Gastrocnemius medialis (tissue), 4 donors: ENCODE data around the gene SPINT2. TPM values are rescaled to one million over a fixed set of nuclear protein-coding genes. Genes with fewer than 3 reads are reported as not detected.

Experiments used
- ATAC-seq, 2 donors: fragments of 150-250 bp; one replicate each; pipeline ENCODE4 v1.9.1; 2016
- DNase-seq, 2 donors: peaks; one replicate each; pipeline ENCODE4 v3.0.0-alpha.2; 2019
- H3K27ac ChIP-seq, 4 donors: fragments of 200-600 bp; sonication (generic); 1 replicate in 1 of 4; 2 replicates in 3 of 4; pipeline ENCODE4 v1.5.1; 2016 to 2018; ENCODE audit warnings: mild to moderate bottlenecking in 2 of 4, moderate library complexity in 1 of 4
- H3K27me3 ChIP-seq, 3 donors: fragments of 200-600 bp; sonication (generic) in 2 of 3; 1 replicate in 1 of 3; 2 replicates in 2 of 3; pipeline versions ENCODE4 v1.5.1 to v1.6.0; 2016 to 2019; ENCODE audit warnings: mild to moderate bottlenecking in 1 of 3, moderate library complexity in 1 of 3
- H3K36me3 ChIP-seq, 2 donors: fragments of 200-600 bp; sonication (generic) in 1 of 2; one replicate each; pipeline ENCODE4 v1.5.1; 2017 to 2018
- H3K4me1 ChIP-seq, 2 donors: fragments of 200-600 bp; sonication (generic) in 1 of 2; one replicate each; pipeline ENCODE4 v1.5.1; 2016 to 2017; ENCODE audit warnings: mild to moderate bottlenecking in 2 of 2
- H3K4me3 ChIP-seq, 4 donors: fragments of 200-600 bp; sonication (generic) in 3 of 4; 1 replicate in 1 of 4; 2 replicates in 3 of 4; pipeline ENCODE4 v1.5.1; 2016 to 2019; ENCODE audit warnings: mild to moderate bottlenecking in 2 of 4
- H3K9me3 ChIP-seq, 3 donors: fragments of 200-600 bp; sonication (generic) in 2 of 3; 1 replicate in 1 of 3; 2 replicates in 2 of 3; pipeline ENCODE4 v1.5.1; 2016 to 2019
- CTCF ChIP-seq, 5 experiments: fragments of 450-650 bp in 3 of 5; fragments of 200-600 bp in 2 of 5; sonication (generic) in 2 of 5; IDR thresholded peaks in 4 of 5; conservative IDR thresholded peaks in 1 of 5; 1 replicate in 4 of 5; 2 replicates in 1 of 5; pipeline ENCODE4 v1.5.1; 2016 to 2019; ENCODE audit warnings: antibody characterized with exemption in 5 of 5, mild to moderate bottlenecking in 3 of 5, moderate library complexity in 3 of 5
- POLR2A ChIP-seq, 2 donors: fragments of 450-650 bp; IDR thresholded peaks; one replicate each; pipeline ENCODE4 v1.6.1; 2017; ENCODE audit warnings: antibody characterized with exemption in 2 of 2, mild to moderate bottlenecking in 2 of 2, moderate library complexity in 2 of 2
- in situ Hi-C, 4 donors: fragments of 200-750 bp; cut with MboI; loops; one replicate each; pipeline versions ENCODE4 v1.15.0 to v1.8.0; 2017; ENCODE audit warnings: low sequenced_read_pairs in 4 of 4
- intact Hi-C: fragments of 100-400 bp; cut with DNase I; formaldehyde crosslinking; loops from one replicate; pipeline ENCODE4 v1.15.1; 2023; ENCODE audit warnings: low total_unique reads
- total RNA-seq, 4 donors: library from RNA; depleted of rRNA; stranded (reverse); fragments of >200 nt; gene quantifications; one replicate each; pipeline versions ENCODE4 v1.1.0 to v1.2.3, GENCODE V29; 2016

SPINT2 gene
- total RNA-seq, 4 donors from 2014 or later: 0.26 to 4.0 (median 1.6) TPM

GRCh38 chr19:38251564-38252051 lies 12.8 kb upstream of the SPINT2 start:
- ATAC-seq (peak; percentile 59 to 62), DNase-seq (peak; percentile 20 to 30)
- Histone ChIP-seq H3K4me1 (peaks cover 0 to 3% of the 10 kb centered on the region in 2 donors), H3K36me3 (no peaks in the 10 kb centered on the region), H3K9me3 (no peaks in the 10 kb centered on the region), H3K4me3 (peak overlapping the region; percentile 19 to 60 (median 39)), H3K27me3 (peaks cover 2 to 13% (median 7%) of the 10 kb centered on the region in 3 donors), H3K27ac (peak overlapping the region; percentile 85 to 89 (median 88))
- TF ChIP-seq CTCF (IDR thresholded peaks at IDR 0.05 in 4 of 5, conservative IDR thresholded peaks at IDR 0.05 in 1 of 5): no peak
- peak; percentile 50 to 66 for TF ChIP-seq POLR2A (IDR thresholded peaks at IDR 0.05)
- in situ Hi-C loops (no loop called here), intact Hi-C loops (no loop called here)

- Histone ChIP-seq H3K27me3 (peaks cover 9 to 21% (median 15%) of the 10 kb centered on the region in 3 donors), H3K27ac (peak overlapping the region; percentile 85 to 89 (median 88)), H3K4me3 (peak overlapping the region in 3 of 4 donors; percentile 19 to 60 (median 38)), H3K4me1 (peaks cover 0 to 3% of the 10 kb centered on the region in 2 donors), H3K36me3 (no peaks in the 10 kb centered on the region), H3K9me3 (no peaks in the 10 kb centered on the region)
- in situ Hi-C loops: no loop called here
- DNase-seq: no peak
- intact Hi-C loops: no loop called here
- no peak for ATAC-seq
- TF ChIP-seq CTCF (IDR thresholded peaks at IDR 0.05 in 4 of 5, conservative IDR thresholded peaks at IDR 0.05 in 1 of 5) (no peak), POLR2A (IDR thresholded peaks at IDR 0.05) (no peak)
Observed at GRCh38 chr19:38252385-38252784, 12.0 kb upstream of the SPINT2 start.

GRCh38 chr19:38252941-38253691 lies 11.3 kb upstream of the SPINT2 start:
- Histone ChIP-seq H3K4me3 (peak overlapping the region; percentile 19 to 60 (median 38)), H3K27me3 (peaks cover 11 to 23% (median 15%) of the 10 kb centered on the region in 3 donors), H3K36me3 (no peaks in the 10 kb centered on the region), H3K4me1 (peaks cover 0 to 3% of the 10 kb centered on the region in 2 donors), H3K9me3 (no peaks in the 10 kb centered on the region), H3K27ac (peak overlapping the region; percentile 85 to 89 (median 88))
- TF ChIP-seq CTCF (IDR thresholded peaks at IDR 0.05 in 4 of 5, conservative IDR thresholded peaks at IDR 0.05 in 1 of 5) (no peak), POLR2A (IDR thresholded peaks at IDR 0.05) (peak; percentile 23 to 28)
- peak in 1 of 2 donors; percentile 18 for DNase-seq
- intact Hi-C loops: no loop called here
- in situ Hi-C loops: no loop called here
- ATAC-seq: no peak

- intact Hi-C loops (no loop called here), in situ Hi-C loops (no loop called here)
- peak overlapping the region in 2 of 4 donors; percentile 38 to 60 for H3K4me3 ChIP-seq
- ATAC-seq: no peak
- H3K9me3 ChIP-seq: no peaks in the 10 kb centered on the region
- no peak for TF ChIP-seq CTCF (IDR thresholded peaks at IDR 0.05 in 4 of 5, conservative IDR thresholded peaks at IDR 0.05 in 1 of 5)
- TF ChIP-seq POLR2A (IDR thresholded peaks at IDR 0.05): no peak
- peaks cover 11 to 23% (median 15%) of the 10 kb centered on the region in 3 donors for H3K27me3 ChIP-seq
- peak overlapping the region; percentile 85 to 89 (median 88) for H3K27ac ChIP-seq
- DNase-seq: no peak
- peaks cover 0 to 3% of the 10 kb centered on the region in 2 donors for H3K4me1 ChIP-seq
- H3K36me3 ChIP-seq: no peaks in the 10 kb centered on the region
Observed at GRCh38 chr19:38253788-38254187, 10.6 kb upstream of the SPINT2 start.
